ENCODE data around the gene PURA.
A peak's percentile ranks its signal among the peaks of the same experiment; 100 is the strongest.

Gene PURA

GRCh38 chr5:140113699-140114263, at the start of gene PURA:
Gene PURA (plus strand): TSS chr5:140114109. CDS start chr5:140114182, 73 bp downstream.
- TF ChIP-seq CTCF (IDR thresholded peaks at IDR 0.05) = peak; percentile 23; the same call in 1 of the 2 replicates

GRCh38 chr5:140072812-140073211, 41.1 kb upstream of the PURA start:
- no peak for TF ChIP-seq CTCF (IDR thresholded peaks at IDR 0.05)

GRCh38 chr5:140073296-140073695, 40.6 kb upstream of the PURA start:
- TF ChIP-seq CTCF (IDR thresholded peaks at IDR 0.05) = peak; percentile 69

GRCh38 chr5:140075371-140075770, 38.5 kb upstream of the PURA start:
- peak; percentile 47; the same call in 1 of the 2 replicates for TF ChIP-seq CTCF (IDR thresholded peaks at IDR 0.05)

- no peak for TF ChIP-seq CTCF (IDR thresholded peaks at IDR 0.05)
These were observed 37.8 kb upstream of the PURA start for GRCh38 chr5:140076142-140076541.

- no peak for TF ChIP-seq CTCF (IDR thresholded peaks at IDR 0.05)
These were observed 37.1 kb upstream of the PURA start for GRCh38 chr5:140076788-140077187.

- TF ChIP-seq CTCF (IDR thresholded peaks at IDR 0.05) = no peak
These were observed 30.8 kb upstream of the PURA start for GRCh38 chr5:140083120-140083519.

GRCh38 chr5:140083650-140084049, 30.3 kb upstream of the PURA start:
- TF ChIP-seq CTCF (IDR thresholded peaks at IDR 0.05) = no peak
